Neural cell (in vitro differentiated cells): Measurements from ENCODE around the gene GNPAT. TPM values are rescaled to one million over a fixed set of nuclear protein-coding genes. Genes with fewer than 3 reads are reported as not detected.
A peak's percentile ranks its signal among the peaks of the same experiment; 100 is the strongest.

Experiments
- H2AFZ ChIP-seq: fragments of 200-600, 300-800 bp; sonication (generic), shearing (Covaris generic); 2 replicates; pipeline ENCODE4 v1.6.0; 2014; ENCODE audit warnings: low read depth, mild to moderate bottlenecking, antibody characterized with exemption, low read length, moderate library complexity
- H3F3A ChIP-seq: fragments of 200-600 bp; shearing (Covaris generic); 2 replicates; pipeline ENCODE4 v1.6.1; 2016; ENCODE audit warnings: mild to moderate bottlenecking, moderate library complexity, mixed read lengths, antibody characterized with exemption, low read length; ENCODE audit not compliant: insufficient read depth, poor library complexity, severe bottlenecking
- H3K27ac ChIP-seq: fragments of 200-600, 300-800 bp; sonication (generic), shearing (Covaris generic); 2 replicates; pipeline ENCODE4 v1.5.1; 2014; ENCODE audit warnings: mild to moderate bottlenecking, low read length, moderate library complexity
- H3K27me3 ChIP-seq: fragments of 300-800, 200-600 bp; sonication (generic), shearing (Covaris generic); 2 replicates; pipeline ENCODE4 v1.6.0; 2014; ENCODE audit warnings: mild to moderate bottlenecking, low read depth, low read length, moderate library complexity; ENCODE audit not compliant: insufficient read depth
- H3K36me3 ChIP-seq: fragments of 300-800, 200-600 bp; sonication (generic), shearing (Covaris generic); 2 replicates; pipeline ENCODE4 v1.5.1; 2014; ENCODE audit warnings: mild to moderate bottlenecking, antibody characterized with exemption, low read length, moderate library complexity; ENCODE audit not compliant: insufficient read depth
- H3K4me2 ChIP-seq: fragments of 300-800, 200-600 bp; sonication (generic), shearing (Covaris generic); 2 replicates; pipeline ENCODE4 v1.6.0; 2014; ENCODE audit warnings: mild to moderate bottlenecking, low read length
- H3K4me3 ChIP-seq: fragments of 300-800, 200-600 bp; sonication (generic), shearing (Covaris generic); 2 replicates; pipeline ENCODE4 v1.5.1; 2014; ENCODE audit warnings: mild to moderate bottlenecking, low read length, moderate library complexity
- H3K79me2 ChIP-seq: fragments of 200-600 bp; shearing (Covaris generic); replicated peaks from 2 replicates; pipeline ENCODE4 v1.6.0; 2014; ENCODE audit warnings: mild to moderate bottlenecking, low read length, moderate library complexity; ENCODE audit not compliant: insufficient read depth
- H3K9ac ChIP-seq: fragments of 300-800, 200-600 bp; sonication (generic), shearing (Covaris generic); 2 replicates; pipeline ENCODE4 v1.6.1; 2016; ENCODE audit warnings: mild to moderate bottlenecking, low read length, mixed read lengths
- H3K9me2 ChIP-seq: fragments of 200-600 bp; shearing (Covaris generic); 2 replicates; pipeline ENCODE4 v1.6.1; 2016; ENCODE audit warnings: mild to moderate bottlenecking, low read length, mixed read lengths; ENCODE audit not compliant: insufficient read depth
- H3K9me3 ChIP-seq: fragments of 200-600, 300-800 bp; sonication (generic), shearing (Covaris generic); 2 replicates; pipeline ENCODE4 v1.6.1; 2016; ENCODE audit warnings: mild to moderate bottlenecking, mixed run types, low read length, moderate library complexity, mixed read lengths
- H4K20me1 ChIP-seq: fragments of 200-600 bp; shearing (Covaris generic); 2 replicates; pipeline ENCODE4 v1.6.1; 2016; ENCODE audit warnings: mild to moderate bottlenecking, mixed run types; ENCODE audit not compliant: insufficient read depth
- EP300 ChIP-seq: fragments of 450-650 bp; conservative IDR thresholded peaks from 2 replicates; pipeline ENCODE4 v1.6.1; 2014; ENCODE audit warnings: antibody characterized with exemption, mild to moderate bottlenecking, moderate library complexity; ENCODE audit not compliant: poor library complexity, severe bottlenecking
- EZH2 ChIP-seq: fragments of 200-600, 300-800 bp; shearing (Covaris generic), sonication (generic); IDR thresholded peaks from 2 replicates; pipeline ENCODE4 v1.6.1; 2014; ENCODE audit warnings: antibody characterized with exemption, low read length, borderline replicate concordance, mild to moderate bottlenecking; ENCODE audit not compliant: insufficient read depth, poor library complexity, severe bottlenecking
- MXI1 ChIP-seq: fragments of 450-650 bp; conservative IDR thresholded peaks from 2 replicates; pipeline ENCODE4 v1.6.1; 2014; ENCODE audit warnings: antibody characterized with exemption, mild to moderate bottlenecking; ENCODE audit not compliant: poor library complexity, severe bottlenecking
- POLR2AphosphoS5 ChIP-seq: IDR thresholded peaks from 2 replicates; pipeline ENCODE4 v1.6.1; 2012
- RAD21 ChIP-seq: fragments of 450-650 bp; conservative IDR thresholded peaks from 2 replicates; pipeline ENCODE4 v1.6.1; 2014; ENCODE audit warnings: antibody characterized with exemption, mild to moderate bottlenecking, moderate library complexity
- SMC3 ChIP-seq: fragments of 450-650 bp; conservative IDR thresholded peaks from 2 replicates; pipeline ENCODE4 v1.6.1; 2014; ENCODE audit warnings: antibody characterized with exemption, mild to moderate bottlenecking, moderate library complexity; ENCODE audit not compliant: poor library complexity
- TAF1 ChIP-seq: IDR thresholded peaks from 2 replicates; pipeline ENCODE4 v1.6.1; 2012; ENCODE audit warnings: low read depth
- polyA plus RNA-seq: library from polyadenylated mRNA; depleted of rRNA; stranded (reverse); fragments of >200 nt; gene quantifications from 2 replicates; pipeline ENCODE4 v1.2.3, GENCODE V29; 2014
- TF ChIP-seq, protein P1 (sequence below): fragments of 450-650 bp; IDR thresholded peaks from 2 replicates; pipeline ENCODE4 v1.5.1; 2014; ENCODE audit warnings: antibody characterized with exemption, mild to moderate bottlenecking, moderate library complexity; ENCODE audit not compliant: poor library complexity, severe bottlenecking
- TF ChIP-seq, protein P2 (sequence below): IDR thresholded peaks from 2 replicates; pipeline ENCODE4 v1.6.1; 2012; ENCODE audit warnings: borderline replicate concordance

Gene GNPAT
- polyA plus RNA-seq, 1 donor from 2014 or later, result 50.8 TPM

DNA sequence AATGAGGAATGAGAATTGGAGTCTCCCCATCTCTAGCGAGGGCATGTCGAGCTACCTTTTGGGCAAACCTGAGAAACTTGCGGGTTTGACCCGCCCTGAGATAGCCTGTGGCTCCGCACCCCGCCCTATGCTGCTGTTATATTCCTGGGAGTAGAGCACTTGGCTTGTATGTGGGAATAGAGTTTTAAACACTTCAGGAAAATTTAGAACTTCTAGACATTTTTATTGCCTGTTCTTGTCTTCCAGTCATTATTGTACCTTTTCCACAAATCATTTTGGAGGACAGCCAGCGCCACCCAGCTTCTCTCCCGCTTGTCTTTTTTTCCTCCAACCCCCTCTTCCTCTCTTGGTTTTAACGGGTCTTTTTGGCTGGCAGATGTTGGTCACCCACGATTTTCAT is 738 bp downstream of the GNPAT start:
- no peaks in the 10 kb centered on the region for H3K9me3 ChIP-seq
- TF ChIP-seq, protein P1, sequence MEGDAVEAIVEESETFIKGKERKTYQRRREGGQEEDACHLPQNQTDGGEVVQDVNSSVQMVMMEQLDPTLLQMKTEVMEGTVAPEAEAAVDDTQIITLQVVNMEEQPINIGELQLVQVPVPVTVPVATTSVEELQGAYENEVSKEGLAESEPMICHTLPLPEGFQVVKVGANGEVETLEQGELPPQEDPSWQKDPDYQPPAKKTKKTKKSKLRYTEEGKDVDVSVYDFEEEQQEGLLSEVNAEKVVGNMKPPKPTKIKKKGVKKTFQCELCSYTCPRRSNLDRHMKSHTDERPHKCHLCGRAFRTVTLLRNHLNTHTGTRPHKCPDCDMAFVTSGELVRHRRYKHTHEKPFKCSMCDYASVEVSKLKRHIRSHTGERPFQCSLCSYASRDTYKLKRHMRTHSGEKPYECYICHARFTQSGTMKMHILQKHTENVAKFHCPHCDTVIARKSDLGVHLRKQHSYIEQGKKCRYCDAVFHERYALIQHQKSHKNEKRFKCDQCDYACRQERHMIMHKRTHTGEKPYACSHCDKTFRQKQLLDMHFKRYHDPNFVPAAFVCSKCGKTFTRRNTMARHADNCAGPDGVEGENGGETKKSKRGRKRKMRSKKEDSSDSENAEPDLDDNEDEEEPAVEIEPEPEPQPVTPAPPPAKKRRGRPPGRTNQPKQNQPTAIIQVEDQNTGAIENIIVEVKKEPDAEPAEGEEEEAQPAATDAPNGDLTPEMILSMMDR, result peak; percentile 30
- TF ChIP-seq MXI1, result no peak
- TF ChIP-seq SMC3, result no peak
- TF ChIP-seq EP300, result no peak
- H3K4me2 ChIP-seq, result peak overlapping the region; percentile 85
- H4K20me1 ChIP-seq, result no peaks in the 10 kb centered on the region
- peak overlapping the region; percentile 94 for H3K4me3 ChIP-seq
- peaks cover 5% of the 10 kb centered on the region for H3K36me3 ChIP-seq
- peak overlapping the region; percentile 77 for H3K9ac ChIP-seq
- no peaks in the 10 kb centered on the region for H3K9me2 ChIP-seq
- peak overlapping the region; percentile 92 for H2AFZ ChIP-seq
- H3K27me3 ChIP-seq, result no peaks in the 10 kb centered on the region
- peaks cover 37% of the 10 kb centered on the region for H3K79me2 ChIP-seq
- peak overlapping the region; percentile 57 for H3K27ac ChIP-seq
- no peaks in the 10 kb centered on the region for H3F3A ChIP-seq

DNA sequence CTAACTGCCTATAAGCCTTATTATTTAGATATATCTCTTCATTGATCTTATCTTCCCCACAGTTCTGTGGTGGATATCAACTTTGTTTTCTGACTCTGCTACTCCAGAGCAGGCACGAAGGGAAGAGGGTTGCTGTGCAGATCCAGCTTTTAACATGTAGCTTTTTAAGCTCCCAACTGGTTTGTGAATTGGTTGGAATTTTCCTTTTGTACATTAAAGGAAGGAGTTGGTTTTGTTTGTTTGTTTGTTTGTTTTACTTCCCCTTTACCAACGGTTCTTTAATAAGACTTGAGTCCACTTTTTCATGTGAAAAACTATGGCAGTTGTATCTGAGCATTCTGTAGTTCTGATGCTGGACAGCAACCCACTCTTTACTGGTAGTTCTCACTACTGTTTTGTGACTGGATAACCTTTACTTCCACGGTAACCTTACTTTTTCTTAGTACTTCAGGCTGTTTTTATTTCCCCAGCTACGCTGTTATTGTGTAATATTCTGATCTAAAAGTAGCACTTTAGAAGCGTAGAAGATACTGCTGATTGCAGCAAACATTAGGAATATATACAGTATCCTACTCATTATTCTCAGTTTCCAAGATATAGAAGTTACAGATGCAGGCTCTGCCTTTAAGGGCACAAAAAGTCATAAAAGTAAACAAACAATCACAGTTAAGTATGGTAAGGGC is 1.6 kb downstream of the GNPAT start:
- Histone ChIP-seq H3K79me2 (peaks cover 37% of the 10 kb centered on the region), H3K9ac (no peak overlapping the region), H3K4me3 (peak overlapping the region; percentile 94), H4K20me1 (no peaks in the 10 kb centered on the region), H3K9me2 (no peaks in the 10 kb centered on the region), H3K27ac (no peak overlapping the region), H2AFZ (no peak overlapping the region), H3F3A (no peaks in the 10 kb centered on the region), H3K36me3 (peaks cover 5% of the 10 kb centered on the region), H3K9me3 (no peaks in the 10 kb centered on the region), H3K4me2 (peak overlapping the region; percentile 85), H3K27me3 (no peaks in the 10 kb centered on the region)
- TF ChIP-seq TAF1, result no peak
- TF ChIP-seq, protein P1, result no peak
- no peak for TF ChIP-seq EP300
- TF ChIP-seq MXI1, result no peak
- TF ChIP-seq RAD21, result no peak
- no peak for TF ChIP-seq POLR2AphosphoS5
- TF ChIP-seq SMC3, result no peak
- no peak for TF ChIP-seq EZH2
- TF ChIP-seq, protein P2, sequence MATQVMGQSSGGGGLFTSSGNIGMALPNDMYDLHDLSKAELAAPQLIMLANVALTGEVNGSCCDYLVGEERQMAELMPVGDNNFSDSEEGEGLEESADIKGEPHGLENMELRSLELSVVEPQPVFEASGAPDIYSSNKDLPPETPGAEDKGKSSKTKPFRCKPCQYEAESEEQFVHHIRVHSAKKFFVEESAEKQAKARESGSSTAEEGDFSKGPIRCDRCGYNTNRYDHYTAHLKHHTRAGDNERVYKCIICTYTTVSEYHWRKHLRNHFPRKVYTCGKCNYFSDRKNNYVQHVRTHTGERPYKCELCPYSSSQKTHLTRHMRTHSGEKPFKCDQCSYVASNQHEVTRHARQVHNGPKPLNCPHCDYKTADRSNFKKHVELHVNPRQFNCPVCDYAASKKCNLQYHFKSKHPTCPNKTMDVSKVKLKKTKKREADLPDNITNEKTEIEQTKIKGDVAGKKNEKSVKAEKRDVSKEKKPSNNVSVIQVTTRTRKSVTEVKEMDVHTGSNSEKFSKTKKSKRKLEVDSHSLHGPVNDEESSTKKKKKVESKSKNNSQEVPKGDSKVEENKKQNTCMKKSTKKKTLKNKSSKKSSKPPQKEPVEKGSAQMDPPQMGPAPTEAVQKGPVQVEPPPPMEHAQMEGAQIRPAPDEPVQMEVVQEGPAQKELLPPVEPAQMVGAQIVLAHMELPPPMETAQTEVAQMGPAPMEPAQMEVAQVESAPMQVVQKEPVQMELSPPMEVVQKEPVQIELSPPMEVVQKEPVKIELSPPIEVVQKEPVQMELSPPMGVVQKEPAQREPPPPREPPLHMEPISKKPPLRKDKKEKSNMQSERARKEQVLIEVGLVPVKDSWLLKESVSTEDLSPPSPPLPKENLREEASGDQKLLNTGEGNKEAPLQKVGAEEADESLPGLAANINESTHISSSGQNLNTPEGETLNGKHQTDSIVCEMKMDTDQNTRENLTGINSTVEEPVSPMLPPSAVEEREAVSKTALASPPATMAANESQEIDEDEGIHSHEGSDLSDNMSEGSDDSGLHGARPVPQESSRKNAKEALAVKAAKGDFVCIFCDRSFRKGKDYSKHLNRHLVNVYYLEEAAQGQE, result no peak
